IPS DF 6.9 (cell line): ENCODE data around the gene MRPL19.
"Not testable (repeated sequence)": the region's sequence is repeated elsewhere in the genome, so short reads cannot be mapped to it uniquely, and the experiment has no call there.

Experiments used
- DNase-seq: peaks from one replicate; pipeline ENCODE4 v3.0.0-alpha.2; 2013; ENCODE audit warnings: low read depth, low spot score
- H3K27ac ChIP-seq: one replicate; pipeline ENCODE4 v1.5.1; 2013; ENCODE audit warnings: low read length, control low read depth
- H3K27me3 ChIP-seq: 2 replicates; pipeline ENCODE4 v1.6.1; 2013; ENCODE audit warnings: mild to moderate bottlenecking, low read length; ENCODE audit not compliant: control insufficient read depth, insufficient read depth
- H3K36me3 ChIP-seq: 2 replicates; pipeline ENCODE4 v1.6.1; 2013; ENCODE audit warnings: low read length; ENCODE audit not compliant: control insufficient read depth, insufficient read depth
- H3K4me1 ChIP-seq: 2 replicates; pipeline ENCODE4 v1.6.1; 2013; ENCODE audit warnings: low read length; ENCODE audit not compliant: control insufficient read depth, insufficient read depth
- H3K4me3 ChIP-seq: 2 replicates; pipeline ENCODE4 v1.5.1; 2013; ENCODE audit warnings: mild to moderate bottlenecking, low read length
- H3K9me3 ChIP-seq: 2 replicates; pipeline ENCODE4 v1.6.1; 2013; ENCODE audit warnings: low read length, inconsistent platforms; ENCODE audit not compliant: control insufficient read depth, insufficient read depth
- WGBS: extraction: QIAGEN DNeasy Blood & Tissue Kit; methylation state at CpG from one replicate; pipeline ENCODE4 v1.1.7; 2013; ENCODE audit warnings: mixed read lengths, missing lambda C conversion rate; ENCODE audit not compliant: insufficient read length, insufficient coverage; 5-methylcytosine and 5-hydroxymethylcytosine counted together

Gene MRPL19

GRCh38 chr2:75657798-75658197 is 11.2 kb downstream of the MRPL19 start:
- Histone ChIP-seq H3K27me3 (no peaks in the 10 kb centered on the region), H3K27ac (no peak overlapping the region), H3K9me3 (no peaks in the 10 kb centered on the region), H3K36me3 (peaks cover 11% of the 10 kb centered on the region; the same call in 1 of the 2 replicates), H3K4me3 (no peak overlapping the region), H3K4me1 (no peaks in the 10 kb centered on the region)
- DNase-seq = no peak

- DNase-seq = no peak
- H3K27me3 ChIP-seq = no peaks in the 10 kb centered on the region
- H3K36me3 ChIP-seq = no peaks in the 10 kb centered on the region
- no CpG with 5 or more reads among the region's 6 CpGs for WGBS
- H3K4me1 ChIP-seq = no peaks in the 10 kb centered on the region
- H3K27ac ChIP-seq = no peak overlapping the region
- no peak overlapping the region for H3K4me3 ChIP-seq
- no peaks in the 10 kb centered on the region for H3K9me3 ChIP-seq
Observed at GRCh38 chr2:75666911-75667310, 20.3 kb downstream of the MRPL19 start.

- Histone ChIP-seq H3K4me1 (no peaks in the 10 kb centered on the region), H3K4me3 (no peak overlapping the region), H3K36me3 (no peaks in the 10 kb centered on the region), H3K27me3 (no peaks in the 10 kb centered on the region), H3K9me3 (no peaks in the 10 kb centered on the region), H3K27ac (no peak overlapping the region)
- DNase-seq = no peak
- WGBS = no CpG with 5 or more reads among the region's 2 CpGs
Observed at GRCh38 chr2:75667884-75668283, 21.3 kb downstream of the MRPL19 start.

GRCh38 chr2:75675423-75675822 is 28.8 kb downstream of the MRPL19 start:
- DNase-seq, H3K9me3 ChIP-seq, H3K4me3 ChIP-seq, H3K4me1 ChIP-seq, H3K27ac ChIP-seq, H3K36me3 ChIP-seq, H3K27me3 ChIP-seq: not testable (repeated sequence)
- WGBS = no CpG with 5 or more reads among the region's 4 CpGs

GRCh38 chr2:75675908-75676307 is 29.3 kb downstream of the MRPL19 start:
- Histone ChIP-seq H3K36me3 (no peaks in the 10 kb centered on the region), H3K4me3 (no peak overlapping the region), H3K4me1 (no peaks in the 10 kb centered on the region), H3K9me3 (no peaks in the 10 kb centered on the region), H3K27me3 (no peaks in the 10 kb centered on the region), H3K27ac (no peak overlapping the region)
- WGBS = 100% methylated on average over 3 of the region's 3 CpGs
- no peak for DNase-seq

GRCh38 chr2:75676464-75676863 is 29.9 kb downstream of the MRPL19 start:
- H3K27ac ChIP-seq = no peak overlapping the region
- no peak overlapping the region for H3K4me3 ChIP-seq
- no peak for DNase-seq
- no peaks in the 10 kb centered on the region for H3K36me3 ChIP-seq
- 100% methylated on average over 1 of the region's 3 CpGs for WGBS
- H3K27me3 ChIP-seq = no peaks in the 10 kb centered on the region
- no peaks in the 10 kb centered on the region for H3K4me1 ChIP-seq
- no peaks in the 10 kb centered on the region for H3K9me3 ChIP-seq

GRCh38 chr2:75679556-75679955 is 33.0 kb downstream of the MRPL19 start:
- no peaks in the 10 kb centered on the region for H3K27me3 ChIP-seq
- no peak overlapping the region for H3K4me3 ChIP-seq
- no CpG with 5 or more reads among the region's 1 CpG for WGBS
- no peaks in the 10 kb centered on the region for H3K9me3 ChIP-seq
- H3K36me3 ChIP-seq = no peaks in the 10 kb centered on the region
- no peak overlapping the region for H3K27ac ChIP-seq
- no peaks in the 10 kb centered on the region for H3K4me1 ChIP-seq
- DNase-seq = no peak

- H3K36me3 ChIP-seq = no peaks in the 10 kb centered on the region
- no peak overlapping the region for H3K4me3 ChIP-seq
- DNase-seq = no peak
- WGBS = 100% methylated on average over 1 of the region's 1 CpG
- H3K9me3 ChIP-seq = no peaks in the 10 kb centered on the region
- H3K27ac ChIP-seq = no peak overlapping the region
- H3K27me3 ChIP-seq = no peaks in the 10 kb centered on the region
- no peaks in the 10 kb centered on the region for H3K4me1 ChIP-seq
Observed at GRCh38 chr2:75680402-75680801, 33.8 kb downstream of the MRPL19 start.

- H3K36me3 ChIP-seq, H3K27ac ChIP-seq, H3K4me3 ChIP-seq, H3K4me1 ChIP-seq, H3K9me3 ChIP-seq, H3K27me3 ChIP-seq, DNase-seq: not testable (repeated sequence)
- WGBS = no CpG with 5 or more reads among the region's 5 CpGs
Observed at GRCh38 chr2:75683430-75683829, 36.8 kb downstream of the MRPL19 start.

- Histone ChIP-seq H3K36me3 (no peaks in the 10 kb centered on the region), H3K27ac (no peak overlapping the region), H3K4me1 (no peaks in the 10 kb centered on the region), H3K27me3 (no peaks in the 10 kb centered on the region), H3K4me3 (no peak overlapping the region), H3K9me3 (no peaks in the 10 kb centered on the region)
- no peak for DNase-seq
- WGBS = no CpG with 5 or more reads among the region's 1 CpG
Observed at GRCh38 chr2:75688196-75688595, 41.6 kb downstream of the MRPL19 start.

- peaks cover 2% of the 10 kb centered on the region; the same call in 1 of the 2 replicates for H3K36me3 ChIP-seq
Observed at GRCh38 chr2:75698918-75699317, 52.3 kb downstream of the MRPL19 start.

More at GRCh38 chr2:75698918-75699317, 52.3 kb downstream of the MRPL19 start:
- DNase-seq = no peak
- no peaks in the 10 kb centered on the region for H3K4me1 ChIP-seq
- no CpG with 5 or more reads among the region's 2 CpGs for WGBS
- no peaks in the 10 kb centered on the region for H3K27me3 ChIP-seq
- no peak overlapping the region for H3K4me3 ChIP-seq
- no peak overlapping the region for H3K27ac ChIP-seq
- H3K9me3 ChIP-seq = no peaks in the 10 kb centered on the region
